Measurements from ENCODE around the gene RNF181. TPM values are rescaled to one million over a fixed set of nuclear protein-coding genes. Genes with fewer than 3 reads are reported as not detected.
A peak's percentile ranks its signal among the peaks of the same experiment; 100 is the strongest.
"Not testable (repeated sequence)": the region's sequence is repeated elsewhere in the genome, so short reads cannot be mapped to it uniquely, and the experiment has no call there.

Gene RNF181
- total RNA-seq, 1 donor from 2014 or later, result 155 TPM

- Mint-ChIP-seq H3K27ac (ENCODE audit: unreplicated experiment) (peak overlapping the region; percentile 72), H3K27me3 (ENCODE audit: low read depth, unreplicated experiment) (no peaks in the 10 kb centered on the region), H3K36me3 (ENCODE audit: low read depth, unreplicated experiment) (peaks cover 10% of the 10 kb centered on the region), H3K9me3 (ENCODE audit: unreplicated experiment) (no peaks in the 10 kb centered on the region), H3K4me3 (ENCODE audit: unreplicated experiment) (peak overlapping the region; percentile 86), H3K4me1 (ENCODE audit: low read depth, unreplicated experiment) (peaks cover 32% of the 10 kb centered on the region)
- FAIRE-seq, result no peak
- no peak for TF ChIP-seq CTCF (IDR thresholded peaks at IDR 0.05; ENCODE audit: insufficient read depth, low read depth, low read length)
- no peak for TF ChIP-seq EZH2 (IDR thresholded peaks at IDR 0.05; ENCODE audit: insufficient read depth, low read length)
- H3K4me1 ChIP-seq (ENCODE audit: insufficient read depth, low read length), result peaks cover 22% of the 10 kb centered on the region
- peaks cover 28% of the 10 kb centered on the region for H4K20me1 ChIP-seq (ENCODE audit: insufficient read depth, low read length)
- H2AFZ ChIP-seq (ENCODE audit: low read depth, low read length), result peak overlapping the region; percentile 82
- peak overlapping the region; percentile 91 for H3K4me2 ChIP-seq (ENCODE audit: low read length)
- H3K36me3 ChIP-seq (ENCODE audit: insufficient read depth, low read length), result peaks cover 5% of the 10 kb centered on the region
- H3K9me3 ChIP-seq (ENCODE audit: insufficient read depth, low read depth, low read length), result no peaks in the 10 kb centered on the region
- no peak for DNase-seq (ENCODE audit: low read depth)
- H3K9ac ChIP-seq (ENCODE audit: low read length), result peak overlapping the region; percentile 78
- no peaks in the 10 kb centered on the region for H3K27me3 ChIP-seq (ENCODE audit: insufficient read depth, low read length)
- no peak overlapping the region for H3K27ac ChIP-seq (ENCODE audit: low read depth, low read length)
- H3K79me2 ChIP-seq (ENCODE audit: insufficient read depth, low read length), result peaks cover 23% of the 10 kb centered on the region
- peak overlapping the region; percentile 92 for H3K4me3 ChIP-seq (ENCODE audit: insufficient read depth, low read depth, low read length)
Observed at GRCh38 chr2:85601771-85602475, 6.4 kb downstream of the RNF181 start.

- Mint-ChIP-seq H3K36me3 (ENCODE audit: low read depth, unreplicated experiment) (peaks cover 7% of the 10 kb centered on the region), H3K27me3 (ENCODE audit: low read depth, unreplicated experiment) (no peaks in the 10 kb centered on the region), H3K4me1 (ENCODE audit: low read depth, unreplicated experiment) (peaks cover 39% of the 10 kb centered on the region), H3K9me3 (ENCODE audit: unreplicated experiment) (no peaks in the 10 kb centered on the region), H3K27ac (ENCODE audit: unreplicated experiment) (peak within 1 kb of the TSS; percentile 72), H3K4me3 (ENCODE audit: unreplicated experiment) (peak within 1 kb of the TSS; percentile 87)
- H4K20me1 ChIP-seq (ENCODE audit: insufficient read depth, low read length), result peaks cover 27% of the 10 kb centered on the region
- peak within 1 kb of the TSS; percentile 91 for H3K4me2 ChIP-seq (ENCODE audit: low read length)
- peak within 1 kb of the TSS; percentile 82 for H2AFZ ChIP-seq (ENCODE audit: low read depth, low read length)
- no peak for FAIRE-seq
- no peak for TF ChIP-seq CTCF (IDR thresholded peaks at IDR 0.05; ENCODE audit: insufficient read depth, low read depth, low read length)
- no peak for TF ChIP-seq EZH2 (IDR thresholded peaks at IDR 0.05; ENCODE audit: insufficient read depth, low read length)
- peaks cover 23% of the 10 kb centered on the region for H3K79me2 ChIP-seq (ENCODE audit: insufficient read depth, low read length)
- H3K4me3 ChIP-seq (ENCODE audit: insufficient read depth, low read depth, low read length), result peak within 1 kb of the TSS; percentile 92
- no peaks in the 10 kb centered on the region for H3K27me3 ChIP-seq (ENCODE audit: insufficient read depth, low read length)
- peaks cover 5% of the 10 kb centered on the region for H3K36me3 ChIP-seq (ENCODE audit: insufficient read depth, low read length)
- DNase-seq (ENCODE audit: low read depth), result peak; percentile 66
- H3K9me3 ChIP-seq (ENCODE audit: insufficient read depth, low read depth, low read length), result no peaks in the 10 kb centered on the region
- peak within 1 kb of the TSS; percentile 78 for H3K9ac ChIP-seq (ENCODE audit: low read length)
- H3K27ac ChIP-seq (ENCODE audit: low read depth, low read length), result peak within 1 kb of the TSS; percentile 13
- H3K4me1 ChIP-seq (ENCODE audit: insufficient read depth, low read length), result peaks cover 21% of the 10 kb centered on the region
Observed at GRCh38 chr2:85602476-85603234, 7.1 kb downstream of the RNF181 start, which contains the start of gene TMEM150A. TMEM150A (minus strand) TSS chr2:85602698; CDS start chr2:85601948, 750 bp downstream.

GRCh38 chr2:85604133-85604444 lies 8.5 kb downstream of the RNF181 start:
- H3K27ac Mint-ChIP-seq (ENCODE audit: unreplicated experiment), result peak overlapping the region; percentile 72

More at GRCh38 chr2:85604133-85604444, 8.5 kb downstream of the RNF181 start:
- peak overlapping the region; percentile 91 for H3K4me2 ChIP-seq (ENCODE audit: low read length)
- H3K4me3 ChIP-seq (ENCODE audit: insufficient read depth, low read depth, low read length); DNase-seq (ENCODE audit: low read depth); H2AFZ ChIP-seq (ENCODE audit: low read depth, low read length); FAIRE-seq; H3K27me3 ChIP-seq (ENCODE audit: insufficient read depth, low read length); H3K36me3 Mint-ChIP-seq (ENCODE audit: low read depth, unreplicated experiment); H3K9me3 ChIP-seq (ENCODE audit: insufficient read depth, low read depth, low read length); H3K9me3 Mint-ChIP-seq (ENCODE audit: unreplicated experiment); H3K9ac ChIP-seq (ENCODE audit: low read length); H3K27ac ChIP-seq (ENCODE audit: low read depth, low read length); H3K27me3 Mint-ChIP-seq (ENCODE audit: low read depth, unreplicated experiment): not testable (repeated sequence)
- peaks cover 30% of the 10 kb centered on the region for H4K20me1 ChIP-seq (ENCODE audit: insufficient read depth, low read length)
- Mint-ChIP-seq H3K4me3 (ENCODE audit: unreplicated experiment) (peak overlapping the region; percentile 87), H3K4me1 (ENCODE audit: low read depth, unreplicated experiment) (peaks cover 47% of the 10 kb centered on the region)
- peaks cover 30% of the 10 kb centered on the region for H3K79me2 ChIP-seq (ENCODE audit: insufficient read depth, low read length)
- peaks cover 21% of the 10 kb centered on the region for H3K4me1 ChIP-seq (ENCODE audit: insufficient read depth, low read length)
- H3K36me3 ChIP-seq (ENCODE audit: insufficient read depth, low read length), result peaks cover 15% of the 10 kb centered on the region
